Fibroblast of lung (primary cell): ENCODE measurements around the gene RMDN2.
"Not testable (repeated sequence)": the region's sequence is repeated elsewhere in the genome, so short reads cannot be mapped to it uniquely, and the experiment has no call there.

Experiments
- CTCF ChIP-seq, 2 donors: IDR thresholded peaks in 1 of 2; conservative IDR thresholded peaks in 1 of 2; 1 replicate in 1 of 2; 2 replicates in 1 of 2; pipeline ENCODE4 v1.5.1; 2011 to 2012; ENCODE audit warnings: low read length in 2 of 2, control low read depth in 1 of 2, inconsistent platforms in 1 of 2, low read depth in 1 of 2, mild to moderate bottlenecking in 1 of 2
- EZH2 ChIP-seq: IDR thresholded peaks from 2 replicates; pipeline ENCODE4 v1.5.1; 2012; ENCODE audit warnings: low read length, control low read depth, mild to moderate bottlenecking; ENCODE audit errors: missing control alignments

GRCh38 chr2:38010187-38010586 lies 85.1 kb downstream of the RMDN2 start:
- not testable (repeated sequence) for TF ChIP-seq CTCF (conservative IDR thresholded peaks at IDR 0.05 in 1 of 2, IDR thresholded peaks at IDR 0.05 in 1 of 2; ENCODE audit: low read depth in 1 of 2, low read length in 2 of 2); EZH2
